CD14-positive monocyte (primary cell): ENCODE data around the gene IP6K2. TPM values are rescaled to one million over a fixed set of nuclear protein-coding genes. Genes with fewer than 3 reads are reported as not detected.
"Not testable (repeated sequence)": the region's sequence is repeated elsewhere in the genome, so short reads cannot be mapped to it uniquely, and the experiment has no call there.

Experiments used
- DNase-seq, 3 donors: peaks; one replicate each; pipeline ENCODE4 v3.0.0-alpha.2; 2011 to 2022
- H2AFZ ChIP-seq: 2 replicates; pipeline ENCODE4 v1.6.0; 2012; ENCODE audit warnings: mild to moderate bottlenecking, low read depth, low read length, inconsistent platforms; ENCODE audit not compliant: insufficient read depth, poor library complexity, severe bottlenecking
- H3K27ac ChIP-seq, 2 donors: 1 replicate in 1 of 2; 2 replicates in 1 of 2; pipeline ENCODE4 v1.5.1; 2012 to 2013; ENCODE audit warnings: low read length in 2 of 2, control low read depth in 1 of 2, inconsistent platforms in 1 of 2, low read depth in 1 of 2, mild to moderate bottlenecking in 1 of 2
- H3K27me3 ChIP-seq, 2 donors: one replicate each; pipeline versions ENCODE4 v1.6.0 to v1.6.1; 2011 to 2013; ENCODE audit warnings: low read length in 2 of 2; ENCODE audit not compliant: control insufficient read depth in 2 of 2, insufficient read depth in 2 of 2
- H3K36me3 ChIP-seq, 2 donors: replicated peaks in 1 of 2; 1 replicate in 1 of 2; 2 replicates in 1 of 2; pipeline versions ENCODE4 v1.5.1 to v1.6.1; 2012 to 2013; ENCODE audit warnings: low read length in 2 of 2, control low read depth in 1 of 2, inconsistent platforms in 1 of 2, mild to moderate bottlenecking in 1 of 2; ENCODE audit not compliant: insufficient read depth in 2 of 2, control insufficient read depth in 1 of 2
- H3K4me1 ChIP-seq, 2 donors: 1 replicate in 1 of 2; 2 replicates in 1 of 2; pipeline versions ENCODE4 v1.5.1 to v1.6.1; 2012 to 2013; ENCODE audit warnings: low read length in 2 of 2, control low read depth in 1 of 2, inconsistent platforms in 1 of 2, mild to moderate bottlenecking in 1 of 2, moderate library complexity in 1 of 2; ENCODE audit not compliant: insufficient read depth in 2 of 2, control insufficient read depth in 1 of 2
- H3K4me2 ChIP-seq: replicated peaks from 2 replicates; pipeline ENCODE3; 2012; ENCODE audit warnings: low read length, moderate library complexity, mild to moderate bottlenecking; ENCODE audit not compliant: poor library complexity, severe bottlenecking; ENCODE audit errors: extremely low read depth
- H3K4me3 ChIP-seq, 3 experiments: fragments of 200-600 bp in 1 of 3; sonication (generic) in 1 of 3; replicated peaks in 1 of 3; 1 replicate in 2 of 3; 2 replicates in 1 of 3; pipeline ENCODE4 v1.5.1; 2011 to 2013; ENCODE audit warnings: low read length in 3 of 3, mild to moderate bottlenecking in 3 of 3, control low read depth in 2 of 3, low read depth in 2 of 3, inconsistent platforms in 1 of 3, moderate library complexity in 1 of 3
- H3K79me2 ChIP-seq: 2 replicates; pipeline ENCODE4 v1.6.0; 2012; ENCODE audit warnings: mild to moderate bottlenecking, control low read depth, inconsistent platforms, low read length, moderate library complexity; ENCODE audit not compliant: insufficient read depth
- H3K9ac ChIP-seq: 2 replicates; pipeline ENCODE4 v1.6.0; 2017; ENCODE audit warnings: low read length, mild to moderate bottlenecking; ENCODE audit not compliant: insufficient read depth, poor library complexity, severe bottlenecking
- H3K9me3 ChIP-seq, 2 donors: replicated peaks in 1 of 2; 1 replicate in 1 of 2; 2 replicates in 1 of 2; pipeline versions ENCODE4 v1.5.1 to v1.6.1; 2012 to 2013; ENCODE audit warnings: low read length in 2 of 2, control low read depth in 1 of 2; ENCODE audit not compliant: control insufficient read depth in 1 of 2, insufficient read depth in 1 of 2
- H4K20me1 ChIP-seq: 2 replicates; pipeline ENCODE4 v1.6.0; 2012; ENCODE audit warnings: mild to moderate bottlenecking, low read length, control low read depth, moderate library complexity; ENCODE audit not compliant: insufficient read depth
- H3K27ac Mint-ChIP-seq, 7 donors: one replicate each; pipeline ENCODE4 v1.8.0; 2020; ENCODE audit warnings: mild to moderate bottlenecking in 7 of 7, mixed read lengths in 7 of 7, moderate library complexity in 6 of 7, inconsistent platforms in 2 of 7
- H3K27me3 Mint-ChIP-seq, 3 donors: one replicate each; pipeline ENCODE4 v1.8.0; 2021 to 2022; ENCODE audit warnings: low read depth in 3 of 3, mild to moderate bottlenecking in 3 of 3, mixed read lengths in 3 of 3, moderate library complexity in 3 of 3, inconsistent platforms in 1 of 3
- H3K36me3 Mint-ChIP-seq, 2 donors: one replicate each; pipeline ENCODE4 v1.8.0; 2020; ENCODE audit warnings: mixed read lengths in 2 of 2, inconsistent platforms in 1 of 2, mild to moderate bottlenecking in 1 of 2
- H3K4me1 Mint-ChIP-seq: one replicate; pipeline ENCODE4 v1.8.0; 2020; ENCODE audit warnings: mild to moderate bottlenecking, mixed read lengths
- H3K4me3 Mint-ChIP-seq, 2 donors: one replicate each; pipeline ENCODE4 v1.8.0; 2020; ENCODE audit warnings: mild to moderate bottlenecking in 2 of 2, mixed read lengths in 2 of 2, moderate library complexity in 1 of 2
- H3K9me3 Mint-ChIP-seq, 7 donors: one replicate each; pipeline ENCODE4 v1.8.0; 2020 to 2022; ENCODE audit warnings: mixed read lengths in 7 of 7, mild to moderate bottlenecking in 6 of 7, moderate library complexity in 6 of 7, inconsistent platforms in 2 of 7
- WGBS: methylation state at CpG from one replicate; pipeline ENCODE4 v1.1.5; 2013; ENCODE audit warnings: missing lambda C conversion rate; ENCODE audit not compliant: insufficient coverage; 5-methylcytosine and 5-hydroxymethylcytosine counted together
- intact Hi-C, 2 donors: fragments of 100-400 bp; cut with micrococcal nuclease; formaldehyde crosslinking; loops; one replicate each; pipeline versions ENCODE4 v1.15.0 to v1.15.1; 2023
- polyA plus RNA-seq, 3 donors: library from polyadenylated mRNA; depleted of rRNA in 1 of 3; unstranded in 2 of 3; stranded (reverse) in 1 of 3; fragments of 300-500 nt in 2 of 3; fragments of >200 nt in 1 of 3; fragmentation: Illumina TruSeq in 2 of 3; gene quantifications; 1 replicate in 2 of 3; 2 replicates in 1 of 3; pipeline ENCODE4 v1.2.3, GENCODE V29; 2012 to 2021
- TF ChIP-seq, protein P1 (sequence below): fragments of 200-600 bp; IDR thresholded peaks from one replicate; pipeline ENCODE4 v1.8.0; 2022; ENCODE audit warnings: antibody characterized with exemption, mild to moderate bottlenecking

Gene IP6K2
- polyA plus RNA-seq, 3 donors, result 16.5 to 53.8 (median 18.7) TPM

DNA sequence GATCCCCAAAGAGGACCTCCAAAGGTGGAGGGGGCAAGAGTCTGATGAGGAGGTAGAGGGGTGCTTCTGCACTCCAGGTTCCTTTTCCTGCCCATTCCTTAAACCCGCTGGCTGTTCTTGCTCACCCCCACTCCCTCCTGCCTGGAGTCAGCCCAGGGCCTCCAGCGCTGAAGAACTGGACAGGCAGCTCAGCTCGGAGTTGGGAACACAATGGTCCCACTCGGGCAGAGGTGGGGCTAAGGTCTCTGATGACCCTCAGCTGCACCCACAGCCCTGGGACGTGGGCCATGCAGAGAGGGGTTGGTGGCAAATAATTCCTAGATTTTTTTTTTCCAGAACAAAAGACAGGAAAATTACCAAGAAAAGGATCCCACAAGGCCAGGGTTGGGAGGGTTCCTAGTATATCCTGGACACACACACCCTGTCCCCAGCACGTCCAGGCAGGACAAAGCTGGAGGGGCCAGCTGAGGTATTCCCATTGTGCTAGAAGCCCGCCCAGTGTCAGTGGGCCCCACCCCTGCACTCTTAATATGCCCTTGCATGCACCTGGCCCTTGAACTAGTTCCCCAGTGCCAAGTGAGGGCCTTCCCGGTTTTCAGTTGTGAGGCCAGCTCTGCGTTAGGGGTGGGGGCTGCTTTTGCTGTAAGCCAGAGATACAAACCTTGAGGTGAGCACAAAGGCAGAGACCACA, 22.1 kb upstream of the IP6K2 start:
- Mint-ChIP-seq H3K4me3 (no peak overlapping the region), H3K36me3 (peaks cover 0 to 3% of the 10 kb centered on the region in 2 donors), H3K4me1 (peaks cover 30% of the 10 kb centered on the region), H3K9me3 (peaks cover 0 to 1% (median 0%) of the 10 kb centered on the region in 7 donors), H3K27me3 (peaks cover 1 to 3% (median 2%) of the 10 kb centered on the region in 3 donors), H3K27ac (peak overlapping the region in 1 of 7 donors; percentile 43)
- TF ChIP-seq, protein P1, sequence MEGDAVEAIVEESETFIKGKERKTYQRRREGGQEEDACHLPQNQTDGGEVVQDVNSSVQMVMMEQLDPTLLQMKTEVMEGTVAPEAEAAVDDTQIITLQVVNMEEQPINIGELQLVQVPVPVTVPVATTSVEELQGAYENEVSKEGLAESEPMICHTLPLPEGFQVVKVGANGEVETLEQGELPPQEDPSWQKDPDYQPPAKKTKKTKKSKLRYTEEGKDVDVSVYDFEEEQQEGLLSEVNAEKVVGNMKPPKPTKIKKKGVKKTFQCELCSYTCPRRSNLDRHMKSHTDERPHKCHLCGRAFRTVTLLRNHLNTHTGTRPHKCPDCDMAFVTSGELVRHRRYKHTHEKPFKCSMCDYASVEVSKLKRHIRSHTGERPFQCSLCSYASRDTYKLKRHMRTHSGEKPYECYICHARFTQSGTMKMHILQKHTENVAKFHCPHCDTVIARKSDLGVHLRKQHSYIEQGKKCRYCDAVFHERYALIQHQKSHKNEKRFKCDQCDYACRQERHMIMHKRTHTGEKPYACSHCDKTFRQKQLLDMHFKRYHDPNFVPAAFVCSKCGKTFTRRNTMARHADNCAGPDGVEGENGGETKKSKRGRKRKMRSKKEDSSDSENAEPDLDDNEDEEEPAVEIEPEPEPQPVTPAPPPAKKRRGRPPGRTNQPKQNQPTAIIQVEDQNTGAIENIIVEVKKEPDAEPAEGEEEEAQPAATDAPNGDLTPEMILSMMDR, result no peak
- Histone ChIP-seq H3K36me3 (no peaks in the 10 kb centered on the region), H3K9me3 (no peaks in the 10 kb centered on the region), H3K4me2 (no peak overlapping the region), H3K27me3 (no peaks in the 10 kb centered on the region), H4K20me1 (no peaks in the 10 kb centered on the region), H3K27ac (no peak overlapping the region), H3K79me2 (no peaks in the 10 kb centered on the region), H3K9ac (no peak overlapping the region), H3K4me1 (peaks cover 27 to 28% of the 10 kb centered on the region in 2 donors), H2AFZ (no peak overlapping the region), H3K4me3 (no peak overlapping the region)
- no peak for DNase-seq
- intact Hi-C loops, result no loop called here
- WGBS, result 92% methylated on average over 2 of the region's 9 CpGs

DNA sequence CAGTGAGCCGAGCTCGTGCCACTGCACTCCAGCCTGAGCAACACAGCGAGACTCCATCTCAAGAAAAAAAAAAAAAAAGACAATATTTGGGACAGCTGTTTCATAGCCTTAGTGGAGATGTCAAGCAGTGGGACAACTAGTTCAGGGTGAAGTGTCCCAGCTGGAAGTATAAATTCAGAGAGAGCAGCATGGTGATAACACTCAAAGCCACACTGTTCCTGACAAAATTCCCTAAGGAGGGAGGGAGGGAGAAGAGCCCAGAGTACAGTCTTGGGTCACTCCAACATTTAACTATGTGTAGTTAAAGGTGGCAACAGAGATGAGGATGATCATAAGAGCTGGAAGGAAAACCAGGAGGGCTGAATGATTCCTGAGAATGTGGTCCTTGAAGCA, 21.1 kb upstream of the IP6K2 start:
- Mint-ChIP-seq H3K36me3 (peaks cover 0 to 3% of the 10 kb centered on the region in 2 donors), H3K4me1 (peaks cover 30% of the 10 kb centered on the region), H3K27me3 (peaks cover 0 to 3% (median 1%) of the 10 kb centered on the region in 3 donors), H3K27ac (peak overlapping the region in 3 of 7 donors; percentile 28 to 67 (median 64)), H3K9me3 (peaks cover 0 to 4% (median 0%) of the 10 kb centered on the region in 7 donors), H3K4me3 (no peak overlapping the region)
- Histone ChIP-seq H3K4me3 (no peak overlapping the region), H3K4me1 (peaks cover 27 to 28% of the 10 kb centered on the region in 2 donors), H3K4me2 (no peak overlapping the region), H3K79me2 (no peaks in the 10 kb centered on the region), H3K27ac (no peak overlapping the region), H2AFZ (no peak overlapping the region), H4K20me1 (no peaks in the 10 kb centered on the region), H3K27me3 (no peaks in the 10 kb centered on the region), H3K9me3 (no peaks in the 10 kb centered on the region), H3K9ac (no peak overlapping the region), H3K36me3 (no peaks in the 10 kb centered on the region)
- intact Hi-C loops, result no loop called here
- TF ChIP-seq, protein P1, result no peak
- WGBS, result no CpG with 5 or more reads among the region's 3 CpGs
- no peak for DNase-seq

DNA sequence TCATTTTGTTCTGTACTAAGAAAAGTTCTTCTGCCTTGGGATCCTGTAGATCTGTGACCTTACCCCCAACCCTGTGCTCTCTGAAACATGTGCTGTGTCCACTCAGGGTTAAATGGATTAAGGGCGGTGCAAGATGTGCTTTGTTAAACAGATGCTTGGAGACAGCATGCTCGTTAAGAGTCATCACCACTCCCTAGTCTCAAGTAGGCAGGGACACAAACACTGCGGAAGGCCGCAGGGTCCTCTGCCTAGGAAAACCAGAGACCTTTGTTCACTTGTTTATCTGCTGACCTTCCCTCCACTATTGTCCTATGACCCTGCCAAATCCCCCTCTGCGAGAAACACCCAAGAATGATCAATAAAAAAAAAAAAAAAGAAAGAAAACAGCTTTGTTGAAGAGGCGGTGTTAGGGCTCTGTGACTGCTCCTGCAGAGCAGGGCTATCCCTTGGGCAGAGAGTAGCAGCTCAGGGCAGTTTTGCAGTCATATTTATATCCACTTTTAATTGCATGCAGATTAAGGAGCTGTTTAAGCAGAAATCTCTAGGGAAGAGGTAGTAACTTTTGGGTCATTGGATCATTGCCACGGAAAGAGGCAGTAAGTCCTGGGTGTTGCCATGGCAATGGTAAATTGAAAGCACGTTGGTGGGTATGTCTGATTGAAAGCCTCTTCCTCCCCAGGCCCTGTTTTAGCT, 18.2 kb upstream of the IP6K2 start:
- H3K27ac ChIP-seq, H3K4me2 ChIP-seq, H3K4me3 Mint-ChIP-seq, H3K36me3 ChIP-seq, H4K20me1 ChIP-seq, H3K79me2 ChIP-seq, intact Hi-C loops, H2AFZ ChIP-seq, H3K27me3 ChIP-seq, H3K36me3 Mint-ChIP-seq, H3K9me3 Mint-ChIP-seq, H3K9me3 ChIP-seq, DNase-seq, H3K9ac ChIP-seq, H3K27me3 Mint-ChIP-seq, H3K4me3 ChIP-seq: not testable (repeated sequence)
- peaks cover 21% of the 10 kb centered on the region for H3K4me1 Mint-ChIP-seq
- H3K4me1 ChIP-seq, result peaks cover 13 to 16% of the 10 kb centered on the region in 2 donors
- WGBS, result 0% methylated on average over 1 of the region's 8 CpGs
- peak overlapping the region in 2 of 7 donors; percentile 58 to 60 for H3K27ac Mint-ChIP-seq
